HG03196 (cell line): ENCODE measurements around the gene TAF11L10.
"Not testable (repeated sequence)": the region's sequence is repeated elsewhere in the genome, so short reads cannot be mapped to it uniquely, and the experiment has no call there.

Source experiments
- ATAC-seq: cut with Tn5 transposase; IDR thresholded peaks from one replicate; pipeline ENCODE4 v1.9.1; 2021; ENCODE audit not compliant: unreplicated experiment

TAF11L10 gene

DNA sequence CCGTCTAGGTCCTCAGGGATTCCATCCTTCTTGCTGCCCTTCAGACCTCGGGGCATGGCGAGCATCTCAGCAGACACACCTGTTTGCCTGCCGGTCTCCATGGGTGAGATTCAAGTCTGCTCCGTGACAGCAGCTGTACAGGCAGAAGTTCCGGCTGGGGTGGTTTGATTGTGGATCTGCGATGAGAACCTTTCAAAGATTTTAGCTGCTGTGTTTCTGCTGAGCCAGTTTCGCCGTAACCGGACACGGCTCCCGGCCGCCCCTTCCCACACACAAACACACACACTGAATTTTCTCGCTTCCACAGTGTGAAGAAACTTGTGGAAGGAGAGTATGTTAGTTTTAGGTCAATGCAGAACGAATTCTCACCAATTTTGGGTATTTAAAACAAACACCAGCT is at the start of gene TAF11L10:
TAF11L10 (minus strand) TSS at position 101 of the 400 bp plus-strand sequence.
- not testable (repeated sequence) for ATAC-seq

- ATAC-seq = no peak
These were observed 36.5 kb upstream of the TAF11L10 start, which contains the start of gene TAF11L14 for GRCh38 chr5:17634160-17634559. TAF11L14 (plus strand) TSS chr5:17634460.

DNA sequence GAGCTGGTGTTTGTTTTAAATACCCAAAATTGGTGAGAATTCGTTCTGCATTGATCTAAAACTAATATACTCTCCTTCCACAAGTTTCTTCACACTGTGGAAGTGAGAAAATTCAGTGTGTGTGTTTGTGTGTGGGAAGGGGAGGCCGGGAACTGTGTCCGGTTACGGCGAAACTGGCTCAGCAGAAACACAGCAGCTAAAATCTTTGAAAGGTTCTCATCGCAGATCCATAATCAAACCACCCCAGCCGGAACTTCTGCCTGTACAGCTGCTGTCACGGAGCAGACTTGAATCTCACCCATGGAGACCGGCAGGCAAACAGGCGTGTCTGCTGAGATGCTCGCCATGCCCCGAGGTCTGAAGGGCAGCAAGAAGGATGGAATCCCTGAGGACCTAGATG is 34.2 kb upstream of the TAF11L10 start, which contains the start of gene TAF11L13:
TAF11L13 (plus strand) TSS at position 301 of the 400 bp plus-strand sequence.
- ATAC-seq = not testable (repeated sequence)

DNA sequence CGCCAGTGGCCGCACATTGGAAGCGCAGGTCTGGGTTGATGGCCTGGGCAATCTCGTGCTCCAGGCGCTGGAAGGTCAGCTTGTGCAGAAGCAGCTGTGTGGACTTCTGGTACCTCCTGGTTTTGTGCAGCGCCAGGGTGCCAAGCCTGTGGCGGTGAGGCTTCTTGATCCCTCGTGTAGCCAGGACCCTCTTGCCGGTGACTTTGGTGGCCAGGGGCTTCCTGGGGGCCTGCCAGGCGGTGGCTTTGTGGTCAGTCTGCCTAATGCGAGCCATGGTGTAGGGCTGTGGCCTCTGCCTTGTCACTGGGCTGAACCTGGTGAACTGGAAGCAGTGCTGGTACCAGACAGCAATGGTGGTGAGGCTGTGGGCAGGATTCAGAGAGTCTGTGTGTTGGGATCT is 28.1 kb upstream of the TAF11L10 start:
- ATAC-seq = no peak

- ATAC-seq = no peak
These were observed 23.0 kb upstream of the TAF11L10 start for GRCh38 chr5:17620627-17621026.

- no peak for ATAC-seq
These were observed 21.7 kb upstream of the TAF11L10 start for GRCh38 chr5:17619354-17619753.

GRCh38 chr5:17614872-17615605 is 17.4 kb upstream of the TAF11L10 start:
- ATAC-seq = no peak

DNA sequence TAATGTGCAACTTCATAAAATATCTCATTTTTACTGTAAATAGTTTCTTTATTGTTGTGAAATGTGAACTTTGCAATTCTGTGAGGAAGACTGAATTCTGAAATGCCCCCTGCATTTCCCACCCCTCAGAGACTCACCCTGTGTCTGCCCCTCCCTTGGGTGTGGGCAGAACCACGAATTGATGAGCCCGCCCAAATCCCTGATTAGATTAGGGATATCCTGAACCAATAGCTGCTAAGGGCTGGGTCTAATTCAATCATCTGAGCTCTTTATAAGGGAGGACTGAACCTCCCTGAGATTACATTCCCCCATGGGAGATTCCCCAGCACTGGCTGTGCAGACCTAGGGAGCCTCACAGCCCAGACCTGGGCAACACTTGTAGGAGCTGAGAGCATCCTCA is 12.5 kb upstream of the TAF11L10 start, which contains the start of gene TAF11L12:
TAF11L12 (plus strand) TSS at position 301 of the 400 bp plus-strand sequence.
- ATAC-seq = not testable (repeated sequence)

GRCh38 chr5:17607461-17607860 is 9.8 kb upstream of the TAF11L10 start:
- ATAC-seq = not testable (repeated sequence)

DNA sequence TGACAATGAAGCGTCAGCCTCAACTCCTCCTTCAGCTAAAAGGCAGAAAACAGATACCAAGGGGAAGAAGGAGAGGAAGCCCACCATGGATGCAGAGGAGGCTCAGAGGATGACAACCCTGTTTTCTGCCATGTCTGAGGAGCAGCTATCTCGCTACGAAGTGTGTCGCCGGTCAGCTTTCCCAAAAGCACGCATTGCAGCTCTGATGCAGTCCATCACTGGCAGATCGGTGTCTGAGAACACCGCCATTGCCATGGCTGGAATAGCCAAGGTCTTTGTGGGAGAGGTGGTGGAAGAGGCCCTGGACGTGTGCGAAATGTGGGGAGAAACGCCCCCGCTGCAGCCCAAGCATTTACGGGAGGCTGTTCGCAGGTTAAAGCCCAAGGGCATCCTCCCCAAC is 7.3 kb upstream of the TAF11L10 start:
- ATAC-seq = no peak

- not testable (repeated sequence) for ATAC-seq
These were observed 6.3 kb upstream of the TAF11L10 start, which contains the start of gene TAF11L11 for GRCh38 chr5:17603880-17604279. TAF11L11 (plus strand) TSS chr5:17604183.

- ATAC-seq = not testable (repeated sequence)
These were observed 3.4 kb downstream of the TAF11L10 start, which contains the start of gene TAF11L9 for GRCh38 chr5:17594255-17594654. TAF11L9 (minus strand) TSS chr5:17594394.

DNA sequence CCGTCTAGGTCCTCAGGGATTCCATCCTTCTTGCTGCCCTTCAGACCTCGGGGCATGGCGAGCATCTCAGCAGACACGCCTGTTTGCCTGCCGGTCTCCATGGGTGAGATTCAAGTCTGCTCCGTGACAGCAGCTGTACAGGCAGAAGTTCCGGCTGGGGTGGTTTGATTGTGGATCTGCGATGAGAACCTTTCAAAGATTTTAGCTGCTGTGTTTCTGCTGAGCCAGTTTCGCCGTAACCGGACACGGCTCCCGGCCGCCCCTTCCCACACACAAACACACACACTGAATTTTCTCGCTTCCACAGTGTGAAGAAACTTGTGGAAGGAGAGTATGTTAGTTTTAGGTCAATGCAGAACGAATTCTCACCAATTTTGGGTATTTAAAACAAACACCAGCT is 6.8 kb downstream of the TAF11L10 start, which contains the start of gene TAF11L8:
TAF11L8 (minus strand) TSS at position 101 of the 400 bp plus-strand sequence.
- not testable (repeated sequence) for ATAC-seq

GRCh38 chr5:17585658-17586057 is 12.0 kb downstream of the TAF11L10 start, which contains the start of gene TAF11L7:
TAF11L7 (minus strand) TSS chr5:17585758.
- ATAC-seq = not testable (repeated sequence)
